HCT116 (cell line): ENCODE measurements around the gene RAP1GAP2. TPM values are rescaled to one million over a fixed set of nuclear protein-coding genes. Genes with fewer than 3 reads are reported as not detected.

ENCODE experiments used
- ATAC-seq: fragments of 200-7000 bp; cut with Tn5 transposase; 2 replicates; pipeline ENCODE4 v1.9.1; 2020; ENCODE audit warnings: mild to moderate bottlenecking, moderate library complexity
- BruUV-seq: library from RNA; stranded (reverse); fragments of 400-500 nt; replicated peaks from 2 replicates; lab custom pipeline; 2021; lab: Mats Ljungman, UMichigan
- CTCF ChIA-PET: fragments of 300-600 bp; sonication (Branson Sonifier 250); formaldehyde crosslinking; loops from one replicate; lab custom pipeline; 2021; ENCODE audit warnings: antibody characterized with exemption; lab: Charles Lee
- POLR2A ChIA-PET: fragments of 300-600, 350-600 bp; sonication (Branson Sonifier 250); formaldehyde crosslinking; loops from one replicate; lab custom pipeline; 2021; ENCODE audit warnings: antibody characterized with exemption; lab: Charles Lee
- RAD21 ChIA-PET, 2 experiments: fragments of 300-600 bp; sonication (Branson Sonifier 250); formaldehyde crosslinking; loops; one replicate each; lab custom pipeline; 2023; ENCODE audit warnings: low total read pairs in 2 of 2; ENCODE audit not compliant: uncharacterized antibody in 2 of 2, unreplicated experiment in 2 of 2, low non-redundant PET in 1 of 2; lab: Charles Lee
- DNase-seq: peaks from one replicate; pipeline ENCODE4 v3.0.0-alpha.2; 2010; ENCODE audit warnings: low read depth, low spot score
- H2AFZ ChIP-seq: fragments of 200-600 bp; shearing (Covaris generic), sonication (generic); 2 replicates; pipeline ENCODE4 v1.6.1; 2017; ENCODE audit warnings: low read depth, mixed run types, mixed read lengths, antibody characterized with exemption, low read length; ENCODE audit not compliant: poor library complexity, severe bottlenecking
- H3K27ac ChIP-seq: 2 replicates; pipeline ENCODE4 v1.5.1; 2012; ENCODE audit warnings: low read depth, low read length
- H3K27me3 ChIP-seq: fragments of 200-600 bp; sonication (generic); 2 replicates; pipeline ENCODE4 v1.6.1; 2016; ENCODE audit warnings: mixed run types, low read length, mixed read lengths; ENCODE audit not compliant: insufficient read depth
- H3K36me3 ChIP-seq, 2 experiments: fragments of 200-500 bp in 1 of 2; fragments of 200-600 bp in 1 of 2; sonication (Bioruptor generic) in 1 of 2; sonication (generic) in 1 of 2; 2 replicates each; pipeline versions ENCODE4 v1.5.1 to v1.6.1; 2014 to 2016; ENCODE audit warnings: low read length in 2 of 2, inconsistent platforms in 1 of 2, mixed read lengths in 1 of 2, mixed run types in 1 of 2; ENCODE audit not compliant: insufficient read depth in 2 of 2, control insufficient read depth in 1 of 2
- H3K4me1 ChIP-seq, 2 experiments: fragments of 200-600 bp in 1 of 2; sonication (generic) in 1 of 2; 2 replicates each; pipeline versions ENCODE4 v1.5.1 to v1.6.1; 2012 to 2017; ENCODE audit warnings: low read length in 2 of 2, inconsistent platforms in 1 of 2, mild to moderate bottlenecking in 1 of 2, mixed read lengths in 1 of 2, mixed run types in 1 of 2, moderate library complexity in 1 of 2; ENCODE audit not compliant: insufficient read depth in 2 of 2, control insufficient read depth in 1 of 2
- H3K4me2 ChIP-seq: fragments of 200-600 bp; sonication (generic); 2 replicates; pipeline ENCODE4 v1.6.1; 2017; ENCODE audit warnings: mixed run types, low read length, mixed read lengths
- H3K4me3 ChIP-seq, 2 experiments: fragments of 200-600 bp in 1 of 2; sonication (generic) in 1 of 2; replicated peaks in 1 of 2; 2 replicates each; pipeline ENCODE4 v1.5.1; 2011 to 2016; ENCODE audit warnings: low read length in 2 of 2, control low read depth in 1 of 2, low read depth in 1 of 2, mild to moderate bottlenecking in 1 of 2, mixed read lengths in 1 of 2, mixed run types in 1 of 2
- H3K79me2 ChIP-seq: fragments of 200-600 bp; sonication (generic); 2 replicates; pipeline ENCODE4 v1.6.1; 2017; ENCODE audit warnings: mild to moderate bottlenecking, mixed run types, low read length, moderate library complexity, mixed read lengths; ENCODE audit not compliant: insufficient read depth
- H3K9ac ChIP-seq: fragments of 200-600 bp; sonication (generic); 2 replicates; pipeline ENCODE4 v1.6.1; 2016; ENCODE audit warnings: low read length, mixed read lengths
- H3K9me2 ChIP-seq: fragments of 200-600 bp; sonication (generic), shearing (Covaris generic); 2 replicates; pipeline ENCODE4 v1.6.1; 2017; ENCODE audit warnings: mixed run types, mild to moderate bottlenecking, moderate library complexity; ENCODE audit not compliant: insufficient read depth
- H3K9me3 ChIP-seq, 2 experiments: fragments of 200-500 bp in 1 of 2; fragments of 200-600 bp in 1 of 2; sonication (Bioruptor generic) in 1 of 2; sonication (generic) in 1 of 2; 2 replicates each; pipeline ENCODE4 v1.6.1; 2014 to 2017; ENCODE audit warnings: low read length in 2 of 2, mixed read lengths in 2 of 2, inconsistent platforms in 1 of 2, low read depth in 1 of 2, mild to moderate bottlenecking in 1 of 2, mixed run types in 1 of 2, moderate library complexity in 1 of 2; ENCODE audit not compliant: control insufficient read depth in 1 of 2, insufficient read depth in 1 of 2
- H4K20me1 ChIP-seq: fragments of 200-600 bp; sonication (generic), shearing (Covaris generic); 2 replicates; pipeline ENCODE4 v1.6.1; 2017; ENCODE audit warnings: mixed run types, mild to moderate bottlenecking, moderate library complexity; ENCODE audit not compliant: insufficient read depth
- EGR1 ChIP-seq: IDR thresholded peaks from 2 replicates; pipeline ENCODE4 v1.6.1; 2012; ENCODE audit warnings: low read depth
- ELF1 ChIP-seq: IDR thresholded peaks from 2 replicates; pipeline ENCODE4 v1.6.1; 2012; ENCODE audit warnings: low read depth, borderline replicate concordance
- FOSL1 ChIP-seq: IDR thresholded peaks from 2 replicates; pipeline ENCODE4 v1.6.1; 2012; ENCODE audit warnings: low read depth
- MAX ChIP-seq: IDR thresholded peaks from 2 replicates; pipeline ENCODE4 v1.6.1; 2012
- POLR2AphosphoS5 ChIP-seq: IDR thresholded peaks from 2 replicates; pipeline ENCODE4 v1.6.1; 2011; ENCODE audit warnings: mild to moderate bottlenecking, low read depth, low read length, moderate library complexity
- RAD21 ChIP-seq: IDR thresholded peaks from 2 replicates; pipeline ENCODE4 v1.6.1; 2012; ENCODE audit warnings: low read depth, mild to moderate bottlenecking
- SP1 ChIP-seq: IDR thresholded peaks from 2 replicates; pipeline ENCODE4 v1.6.1; 2012; ENCODE audit warnings: low read depth
- SRF ChIP-seq: IDR thresholded peaks from 2 replicates; pipeline ENCODE4 v1.6.1; 2012; ENCODE audit warnings: low read depth
- TCF7L2 ChIP-seq: IDR thresholded peaks from 2 replicates; pipeline ENCODE4 v1.7.0; 2011; ENCODE audit warnings: borderline replicate concordance, inconsistent platforms; ENCODE audit not compliant: insufficient read depth, insufficient read length; ENCODE audit errors: extremely low read depth
- ZBTB33 ChIP-seq: IDR thresholded peaks from 2 replicates; pipeline ENCODE4 v1.6.1; 2011; ENCODE audit warnings: mild to moderate bottlenecking, low read length, moderate library complexity; ENCODE audit not compliant: insufficient replicate concordance; ENCODE audit errors: extremely low read depth
- ZFX ChIP-seq: fragments of 450-650 bp; IDR thresholded peaks from 2 replicates; pipeline ENCODE4 v1.6.1; 2017
- intact Hi-C: fragments of 100-400 bp; cut with micrococcal nuclease; formaldehyde crosslinking; loops from 2 replicates; pipeline ENCODE4 v1.10.0; 2022
- total RNA-seq: library from RNA; stranded (reverse); gene quantifications from one replicate; pipeline ENCODE4 v1.2.1, GENCODE V29; 2021; ENCODE audit not compliant: unreplicated experiment

Gene RAP1GAP2
- total RNA-seq, 1 experiment from 2014 or later, result 54.6 TPM

GRCh38 chr17:2815781-2816185 lies 19.5 kb downstream of the RAP1GAP2 start:
- DNase-seq, result no peak
- H3K79me2 ChIP-seq, result no peaks in the 10 kb centered on the region
- ChIA-PET RAD21 (no interaction called here), POLR2A (interaction anchor here (0.6 kb wide), 1 partner anchor 9 kb away, joined by 3 read pairs; no protein-coding TSS in a partner anchor), CTCF (no interaction called here)
- no peaks in the 10 kb centered on the region for H3K36me3 ChIP-seq
- no peaks in the 10 kb centered on the region for H3K9me2 ChIP-seq
- no peak overlapping the region for H3K27ac ChIP-seq
- peaks cover 17 to 35% of the 10 kb centered on the region in 2 experiments for H3K4me1 ChIP-seq
- H2AFZ ChIP-seq, result no peak overlapping the region
- H3K4me3 ChIP-seq, result no peak overlapping the region
- H3K4me2 ChIP-seq, result no peak overlapping the region
- H3K9me3 ChIP-seq, result no peaks in the 10 kb centered on the region
- TF ChIP-seq ZFX, result no peak
- TF ChIP-seq ZBTB33, result no peak
- TF ChIP-seq SRF, result no peak
- no peak for TF ChIP-seq TCF7L2
- TF ChIP-seq SP1, result no peak
- TF ChIP-seq MAX, result no peak
- no peak for TF ChIP-seq ELF1
- no peak for TF ChIP-seq POLR2AphosphoS5
- TF ChIP-seq FOSL1, result no peak
- TF ChIP-seq RAD21, result no peak
- TF ChIP-seq EGR1, result no peak
- no peaks in the 10 kb centered on the region for H4K20me1 ChIP-seq
- no TSS peak for BruUV-seq
- H3K27me3 ChIP-seq, result no peaks in the 10 kb centered on the region
- intact Hi-C loops, result no loop called here
- H3K9ac ChIP-seq, result no peak overlapping the region
- ATAC-seq, result no peak
